HUES64 (cell line): Measurements from ENCODE around the gene ATG9B.

Experiments
- H3K27ac ChIP-seq: 2 replicates; pipeline ENCODE4 v1.7.0; 2013; ENCODE audit warnings: low read depth, low read length, inconsistent platforms
- H3K27me3 ChIP-seq: 2 replicates; pipeline ENCODE4 v1.6.1; 2013; ENCODE audit warnings: mild to moderate bottlenecking, low read length; ENCODE audit not compliant: insufficient read depth
- H3K36me3 ChIP-seq: 2 replicates; pipeline ENCODE4 v1.6.1; 2013; ENCODE audit warnings: mild to moderate bottlenecking, low read length; ENCODE audit not compliant: insufficient read depth
- H3K4me1 ChIP-seq: 2 replicates; pipeline ENCODE4 v1.6.1; 2013; ENCODE audit warnings: mild to moderate bottlenecking, low read length, moderate library complexity; ENCODE audit not compliant: insufficient read depth
- H3K4me3 ChIP-seq: 2 replicates; pipeline ENCODE4 v1.5.1; 2013; ENCODE audit warnings: mild to moderate bottlenecking, low read length, moderate library complexity
- H3K9ac ChIP-seq: 2 replicates; pipeline ENCODE4 v1.6.1; 2013; ENCODE audit warnings: mild to moderate bottlenecking, low read depth, low read length
- H3K9me3 ChIP-seq: 2 replicates; pipeline ENCODE4 v1.6.1; 2013; ENCODE audit warnings: low read depth, low read length; ENCODE audit not compliant: insufficient read depth
- WGBS: fragments of 150-250, 120-280 bp; methylation state at CpG from one replicate; pipeline ENCODE4 v1.1.7; 2013; ENCODE audit warnings: missing lambda C conversion rate; 5-methylcytosine and 5-hydroxymethylcytosine counted together

The ATG9B gene

GRCh38 chr7:150986556-150986955 is 37.7 kb downstream of the ATG9B start:
- 84% methylated on average over 5 of the region's 5 CpGs for WGBS
- Histone ChIP-seq H3K4me1 (no peaks in the 10 kb centered on the region), H3K36me3 (no peaks in the 10 kb centered on the region), H3K4me3 (no peak overlapping the region), H3K9ac (no peak overlapping the region), H3K27me3 (peaks cover 13% of the 10 kb centered on the region), H3K27ac (no peak overlapping the region), H3K9me3 (peaks cover 7% of the 10 kb centered on the region; the same call in 1 of the 2 replicates)

DNA sequence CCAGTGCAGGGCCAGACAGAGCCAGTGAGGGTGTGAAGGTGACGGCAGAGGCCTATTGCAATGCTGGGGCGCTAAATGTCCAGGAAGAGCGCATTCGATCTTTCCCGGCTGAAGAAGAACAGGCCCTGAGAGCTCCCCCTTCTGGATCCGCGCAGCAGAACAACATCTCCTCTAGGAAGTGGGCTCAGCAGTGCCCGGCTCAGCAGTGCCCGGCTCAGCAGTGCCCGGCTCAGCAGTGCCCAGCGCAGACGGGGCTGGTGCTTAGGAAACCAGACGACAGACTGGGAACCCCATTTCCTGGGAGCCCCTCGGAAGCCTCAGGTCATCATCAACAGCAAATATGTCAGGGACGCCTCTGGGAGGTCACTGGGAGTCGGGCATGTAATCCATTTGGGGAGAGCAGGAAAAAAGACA is 38.2 kb downstream of the ATG9B start:
- Histone ChIP-seq H3K4me3 (no peak overlapping the region), H3K4me1 (0 out of 2 replicates have a peak, but pooled peaks cover 3% of the 10 kb centered on the region), H3K9ac (no peak overlapping the region), H3K27ac (no peak overlapping the region), H3K9me3 (0 out of 2 replicates have a peak, but pooled peaks cover 4% of the 10 kb centered on the region), H3K27me3 (peaks cover 17% of the 10 kb centered on the region), H3K36me3 (no peaks in the 10 kb centered on the region)
- WGBS = 20% methylated on average over 16 of the region's 16 CpGs

GRCh38 chr7:150983893-150984368 is 40.4 kb downstream of the ATG9B start:
- WGBS = 13% methylated on average over 2 of the region's 2 CpGs

GRCh38 chr7:150982351-150982750 is 41.9 kb downstream of the ATG9B start:
- no peaks in the 10 kb centered on the region for H3K9me3 ChIP-seq
- no peak overlapping the region for H3K27ac ChIP-seq
- no peaks in the 10 kb centered on the region for H3K36me3 ChIP-seq
- H3K4me3 ChIP-seq = no peak overlapping the region
- H3K4me1 ChIP-seq = peaks cover 17% of the 10 kb centered on the region
- peaks cover 34% of the 10 kb centered on the region for H3K27me3 ChIP-seq
- 70% methylated on average over 3 of the region's 3 CpGs for WGBS
- H3K9ac ChIP-seq = no peak overlapping the region

More at GRCh38 chr7:150983893-150984368, 40.4 kb downstream of the ATG9B start:
- Histone ChIP-seq H3K9me3 (no peaks in the 10 kb centered on the region), H3K36me3 (no peaks in the 10 kb centered on the region), H3K27me3 (peaks cover 33% of the 10 kb centered on the region), H3K4me3 (no peak overlapping the region), H3K27ac (no peak overlapping the region), H3K9ac (no peak overlapping the region), H3K4me1 (peaks cover 17% of the 10 kb centered on the region)

GRCh38 chr7:150981644-150982043 is 42.6 kb downstream of the ATG9B start:
- Histone ChIP-seq H3K9ac (no peak overlapping the region), H3K27me3 (peaks cover 41% of the 10 kb centered on the region), H3K4me1 (peaks cover 23% of the 10 kb centered on the region), H3K9me3 (no peaks in the 10 kb centered on the region), H3K27ac (no peak overlapping the region), H3K36me3 (no peaks in the 10 kb centered on the region), H3K4me3 (no peak overlapping the region)
- 77% methylated on average over 5 of the region's 6 CpGs for WGBS

DNA sequence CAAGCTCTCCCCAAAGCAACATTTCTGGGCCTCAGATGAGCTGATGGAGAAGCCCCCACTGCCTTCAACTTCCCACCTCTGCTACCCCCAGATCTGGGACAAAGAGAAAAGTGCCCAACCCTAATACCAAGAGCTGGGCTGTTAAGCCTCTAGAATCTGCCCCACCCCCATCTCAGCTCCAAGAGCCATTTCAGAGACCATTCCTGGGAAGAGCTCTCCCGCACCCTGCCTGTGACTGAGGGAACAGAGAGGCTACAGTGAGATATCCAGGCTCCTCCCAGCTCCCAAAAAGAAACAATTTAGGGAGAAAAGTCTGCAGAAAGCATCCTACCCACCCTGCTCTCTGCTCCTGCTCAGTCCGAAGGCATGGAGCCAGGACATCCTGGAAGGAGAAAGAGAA is 43.6 kb downstream of the ATG9B start:
- Histone ChIP-seq H3K4me3 (no peak overlapping the region), H3K27me3 (peaks cover 50% of the 10 kb centered on the region), H3K9me3 (no peaks in the 10 kb centered on the region), H3K4me1 (peaks cover 30% of the 10 kb centered on the region), H3K27ac (no peak overlapping the region), H3K9ac (no peak overlapping the region), H3K36me3 (no peaks in the 10 kb centered on the region)
- 40% methylated on average over 2 of the region's 2 CpGs for WGBS

DNA sequence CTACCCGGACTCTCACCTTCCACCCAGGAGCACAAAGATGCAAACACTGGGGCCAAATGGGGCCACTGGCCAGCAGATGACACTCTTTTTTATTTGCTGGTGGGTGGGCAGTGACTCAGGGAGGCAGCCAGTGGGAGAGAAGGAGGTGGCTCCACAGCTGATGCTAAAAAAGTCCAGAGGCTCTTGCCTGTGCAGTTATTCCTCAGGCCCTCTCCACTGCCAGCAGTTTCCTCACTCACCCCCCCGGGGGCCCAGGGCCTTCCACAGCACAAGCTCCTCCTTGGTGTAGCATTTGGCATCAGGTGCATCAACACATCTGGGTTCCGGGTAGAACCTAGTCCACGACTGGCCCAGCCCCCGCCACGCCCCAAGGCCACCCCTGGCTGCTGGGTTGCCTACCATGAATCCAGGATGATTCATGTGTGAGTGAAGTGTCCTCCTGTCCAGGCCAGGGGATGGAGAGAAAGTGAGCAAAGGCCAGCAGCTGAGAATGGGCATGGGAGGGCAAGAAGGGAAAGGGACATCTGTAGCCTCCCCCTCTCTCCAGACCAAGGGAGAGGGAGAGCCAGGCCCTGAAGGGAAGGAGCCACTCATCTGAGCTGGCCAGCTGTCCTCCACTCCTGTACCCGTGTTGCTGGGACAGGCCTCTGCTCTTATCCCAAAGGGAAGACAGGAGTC is 44.4 kb downstream of the ATG9B start:
- Histone ChIP-seq H3K9ac (no peak overlapping the region), H3K27ac (no peak overlapping the region), H3K4me3 (peak overlapping the region; percentile 64), H3K36me3 (no peaks in the 10 kb centered on the region), H3K9me3 (no peaks in the 10 kb centered on the region), H3K4me1 (peaks cover 36% of the 10 kb centered on the region), H3K27me3 (peaks cover 59% of the 10 kb centered on the region)
- 57% methylated on average over 7 of the region's 7 CpGs for WGBS

- H3K27ac ChIP-seq = no peak within 1 kb of the TSS; the same call in 1 of the 2 replicates
These were observed 46.0 kb downstream of the ATG9B start, which contains the start of gene KCNH2 for GRCh38 chr7:150978126-150978789. TSS of gene KCNH2 (minus strand) at chr7:150978321. CDS start at chr7:150977913, 408 bp downstream.

DNA sequence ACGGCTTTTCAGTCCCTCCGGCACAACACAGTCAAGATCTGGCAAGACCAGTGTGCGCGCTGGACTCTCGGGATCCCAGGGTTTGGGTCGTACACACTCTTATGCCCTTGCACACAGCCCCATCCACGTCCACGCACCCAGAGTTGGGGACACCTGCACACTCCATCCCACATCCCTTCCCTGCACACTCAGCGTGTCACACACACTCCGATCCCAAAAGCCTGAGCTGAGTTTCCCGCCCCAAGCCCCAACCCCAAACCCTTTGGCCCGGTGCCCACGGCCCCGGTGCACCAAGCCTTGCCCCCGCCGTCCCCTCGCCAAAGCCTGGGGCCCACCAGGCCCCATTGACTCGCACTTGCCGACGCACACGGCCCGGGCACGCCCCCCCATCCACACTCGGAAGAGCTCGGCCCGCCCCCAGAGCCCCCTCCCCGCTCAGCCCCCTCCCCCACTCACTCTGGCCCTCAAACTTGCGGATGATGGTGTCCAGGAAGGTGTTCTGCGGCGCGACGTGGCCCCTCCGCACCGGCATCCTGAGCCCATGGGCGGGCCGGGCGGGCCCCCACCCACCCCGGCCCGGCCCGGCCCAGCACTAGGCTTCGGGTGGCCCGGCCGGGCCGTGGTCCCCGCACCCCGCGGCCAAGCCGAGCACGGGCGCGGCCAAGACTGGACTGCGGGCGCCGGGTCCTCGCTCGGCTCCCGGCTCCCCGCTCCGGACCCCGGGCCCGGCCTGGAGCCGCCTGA is 46.7 kb downstream of the ATG9B start:
- Histone ChIP-seq H3K9ac (no peak overlapping the region), H3K27me3 (peaks cover 69% of the 10 kb centered on the region), H3K4me3 (peak overlapping the region; percentile 47), H3K36me3 (no peaks in the 10 kb centered on the region), H3K9me3 (no peaks in the 10 kb centered on the region), H3K27ac (no peak overlapping the region), H3K4me1 (peaks cover 36% of the 10 kb centered on the region)
- WGBS = 5% methylated on average over 59 of the region's 62 CpGs

More at GRCh38 chr7:150978126-150978789, 46.0 kb downstream of the ATG9B start, which contains the start of gene KCNH2:
- peak within 1 kb of the TSS; percentile 64 for H3K4me3 ChIP-seq
- peaks cover 71% of the 10 kb centered on the region for H3K27me3 ChIP-seq
- no peaks in the 10 kb centered on the region for H3K36me3 ChIP-seq
- H3K4me1 ChIP-seq = peaks cover 36% of the 10 kb centered on the region
- no peak within 1 kb of the TSS for H3K9ac ChIP-seq
- WGBS = under 1% methylated on average over 66 of the region's 81 CpGs
- H3K9me3 ChIP-seq = no peaks in the 10 kb centered on the region

DNA sequence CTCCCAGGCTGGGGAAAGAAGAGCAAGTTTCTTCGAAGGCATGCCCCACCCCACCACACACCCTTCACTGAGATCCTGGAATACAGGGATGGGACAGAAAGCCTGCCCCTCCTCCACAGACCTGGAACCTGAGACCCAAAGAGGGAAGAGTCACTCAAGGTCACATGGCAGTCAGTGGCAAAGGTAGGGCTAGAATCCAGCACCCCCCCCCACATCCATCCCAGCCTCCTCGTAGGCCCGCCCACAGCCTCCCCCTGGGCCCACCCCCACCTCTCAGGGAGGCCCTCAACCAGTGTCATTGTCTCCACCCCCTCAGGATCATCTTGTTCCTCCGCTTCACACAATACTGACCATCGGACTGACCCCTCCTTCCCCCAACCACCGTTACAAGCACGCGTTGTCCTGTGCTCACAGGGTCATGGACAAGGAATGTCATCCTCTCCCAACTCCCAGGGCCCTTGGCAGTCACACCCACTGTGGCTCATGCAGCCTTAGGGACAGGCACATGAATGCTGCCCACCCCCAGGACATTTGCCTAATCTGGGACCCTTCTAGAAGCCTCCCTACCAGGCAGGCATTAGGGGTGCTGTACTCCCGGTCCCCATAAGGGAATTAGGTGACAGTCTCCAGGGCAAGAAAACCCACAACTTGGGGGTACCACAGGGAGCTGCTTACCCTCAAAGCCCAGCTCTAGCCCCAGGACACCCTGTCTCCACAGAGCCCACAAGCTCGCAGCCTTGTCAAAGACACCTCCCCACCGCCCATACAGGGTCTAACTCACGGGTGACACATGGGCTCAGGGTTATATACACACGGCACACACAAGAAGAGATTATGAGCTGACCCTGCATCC is 47.5 kb downstream of the ATG9B start:
- H3K27me3 ChIP-seq = peaks cover 61% of the 10 kb centered on the region
- WGBS = 18% methylated on average over 13 of the region's 13 CpGs
- no peak overlapping the region for H3K27ac ChIP-seq
- H3K4me1 ChIP-seq = peaks cover 36% of the 10 kb centered on the region
- H3K9me3 ChIP-seq = no peaks in the 10 kb centered on the region
- H3K4me3 ChIP-seq = peak overlapping the region; percentile 47
- no peak overlapping the region for H3K9ac ChIP-seq
- H3K36me3 ChIP-seq = no peaks in the 10 kb centered on the region
